RPMI7951 (cell line): ENCODE measurements around the gene SELENOV. TPM values are rescaled to one million over a fixed set of nuclear protein-coding genes. Genes with fewer than 3 reads are reported as not detected.

Source experiments
- DNase-seq: peaks from one replicate; pipeline ENCODE4 v3.0.0-alpha.2; 2012; ENCODE audit warnings: low read depth
- total RNA-seq: library from RNA; depleted of rRNA; stranded (reverse); fragments of >200 nt; shearing (Covaris generic); gene quantifications from 2 replicates; pipeline ENCODE4 v1.2.3, GENCODE V29; 2014

SELENOV gene
- total RNA-seq, 1 experiment from 2014 or later, result not detected

- DNase-seq, result no peak
Measured at GRCh38 chr19:39494661-39495060, 20.3 kb upstream of the SELENOV start.

- DNase-seq, result no peak
Measured at GRCh38 chr19:39496063-39496462, 18.9 kb upstream of the SELENOV start.

GRCh38 chr19:39497701-39497995 is 17.3 kb upstream of the SELENOV start:
- no peak for DNase-seq

- DNase-seq, result peak; percentile 37
Measured at GRCh38 chr19:39497996-39498797, 16.7 kb upstream of the SELENOV start.

- no peak for DNase-seq
Measured at GRCh38 chr19:39498798-39499642, 15.9 kb upstream of the SELENOV start, which contains the start of gene DLL3. DLL3 (plus strand) TSS chr19:39498947; CDS start chr19:39498975, 28 bp downstream.

- no peak for DNase-seq
Measured at GRCh38 chr19:39499932-39500331, 15.0 kb upstream of the SELENOV start.

GRCh38 chr19:39500543-39500942 is 14.4 kb upstream of the SELENOV start:
- no peak for DNase-seq

- DNase-seq, result no peak
Measured at GRCh38 chr19:39501340-39501739, 13.6 kb upstream of the SELENOV start.

GRCh38 chr19:39502640-39503417 is 12.1 kb upstream of the SELENOV start:
- DNase-seq, result peak; percentile 67

GRCh38 chr19:39506598-39506943 is 8.4 kb upstream of the SELENOV start:
- no peak for DNase-seq

- peak; percentile 68 for DNase-seq
Measured at GRCh38 chr19:39506944-39507714, 7.8 kb upstream of the SELENOV start.

- no peak for DNase-seq
Measured at GRCh38 chr19:39507715-39508364, 7.1 kb upstream of the SELENOV start.

- no peak for DNase-seq
Measured at GRCh38 chr19:39508629-39509028, 6.3 kb upstream of the SELENOV start.

GRCh38 chr19:39509233-39509632 is 5.7 kb upstream of the SELENOV start:
- no peak for DNase-seq

- no peak for DNase-seq
Measured at GRCh38 chr19:39512988-39513387, 2.0 kb upstream of the SELENOV start.

- DNase-seq, result no peak
Measured at GRCh38 chr19:39515551-39516191, 732 bp downstream of the SELENOV start.

GRCh38 chr19:39516270-39516669 is 1.3 kb downstream of the SELENOV start:
- no peak for DNase-seq

- no peak for DNase-seq
Measured at GRCh38 chr19:39517432-39517831, 2.5 kb downstream of the SELENOV start.

- DNase-seq, result no peak
Measured at GRCh38 chr19:39518458-39518857, 3.5 kb downstream of the SELENOV start.

- DNase-seq, result no peak
Measured at GRCh38 chr19:39518975-39519374, 4.0 kb downstream of the SELENOV start.
